HL-60 (cell line): ENCODE measurements around the gene CD38.

Experiments used
- CTCF ChIP-seq: IDR thresholded peaks from one replicate; pipeline ENCODE4 v1.5.1; 2011; ENCODE audit warnings: low read length, control low read depth, inconsistent platforms; ENCODE audit not compliant: insufficient read depth
- POLR2AphosphoS5 ChIP-seq: IDR thresholded peaks from 2 replicates; pipeline ENCODE4 v1.6.1; 2012; ENCODE audit warnings: low read depth
- REST ChIP-seq: IDR thresholded peaks from 2 replicates; pipeline ENCODE4 v1.6.1; 2012; ENCODE audit warnings: low read depth; ENCODE audit not compliant: insufficient replicate concordance
- SPI1 ChIP-seq: IDR thresholded peaks from 2 replicates; pipeline ENCODE4 v1.6.1; 2012; ENCODE audit warnings: low read depth, mild to moderate bottlenecking, borderline replicate concordance

- TF ChIP-seq CTCF (no peak), POLR2AphosphoS5 (no peak), SPI1 (no peak), REST (no peak)
These were observed 11.3 kb upstream of the CD38 start for GRCh38 chr4:15766821-15767220.
